ENCODE results near the gene ARSK.

ARSK gene

GRCh38 chr5:95600557-95600956 lies 45.7 kb downstream of the ARSK start:
- Mint-ChIP-seq H3K27me3 (no peaks in the 10 kb centered on the region), H3K36me3 (peaks cover 14% of the 10 kb centered on the region), H3K4me3 (no peak overlapping the region), H3K27ac (no peak overlapping the region), H3K4me1 (no peaks in the 10 kb centered on the region), H3K9me3 (no peaks in the 10 kb centered on the region)

GRCh38 chr5:95605786-95606185 lies 50.9 kb downstream of the ARSK start:
- Mint-ChIP-seq H3K27me3 (no peaks in the 10 kb centered on the region), H3K4me1 (no peaks in the 10 kb centered on the region), H3K9me3 (no peaks in the 10 kb centered on the region), H3K4me3 (no peak overlapping the region), H3K27ac (no peak overlapping the region), H3K36me3 (peaks cover 8% of the 10 kb centered on the region)

- H3K4me1 Mint-ChIP-seq: no peaks in the 10 kb centered on the region
- no peak overlapping the region for H3K27ac Mint-ChIP-seq
- H3K36me3 Mint-ChIP-seq: peaks cover 6% of the 10 kb centered on the region
These were observed 51.5 kb downstream of the ARSK start for GRCh38 chr5:95606419-95606818.

GRCh38 chr5:95609711-95610110 lies 54.8 kb downstream of the ARSK start:
- H3K27ac Mint-ChIP-seq: no peak overlapping the region
- H3K27me3 Mint-ChIP-seq: no peaks in the 10 kb centered on the region
- peaks cover 7% of the 10 kb centered on the region for H3K9me3 Mint-ChIP-seq
- peaks cover 12% of the 10 kb centered on the region for H3K36me3 Mint-ChIP-seq
- peaks cover 4% of the 10 kb centered on the region for H3K4me1 Mint-ChIP-seq
- H3K4me3 Mint-ChIP-seq: no peak overlapping the region

More at GRCh38 chr5:95606419-95606818, 51.5 kb downstream of the ARSK start:
- H3K4me3 Mint-ChIP-seq: no peak overlapping the region
- H3K9me3 Mint-ChIP-seq: no peaks in the 10 kb centered on the region
- H3K27me3 Mint-ChIP-seq: no peaks in the 10 kb centered on the region

- peaks cover 7% of the 10 kb centered on the region for H3K9me3 Mint-ChIP-seq
- H3K27ac Mint-ChIP-seq: no peak overlapping the region
- H3K4me3 Mint-ChIP-seq: no peak overlapping the region
- peaks cover 11% of the 10 kb centered on the region for H3K36me3 Mint-ChIP-seq
- peaks cover 11% of the 10 kb centered on the region for H3K4me1 Mint-ChIP-seq
- no peaks in the 10 kb centered on the region for H3K27me3 Mint-ChIP-seq
These were observed 55.6 kb downstream of the ARSK start for GRCh38 chr5:95610546-95610945.

- Mint-ChIP-seq H3K4me3 (no peak overlapping the region), H3K27ac (no peak overlapping the region), H3K36me3 (peaks cover 11% of the 10 kb centered on the region), H3K4me1 (peaks cover 16% of the 10 kb centered on the region), H3K27me3 (no peaks in the 10 kb centered on the region), H3K9me3 (peaks cover 7% of the 10 kb centered on the region)
These were observed 56.5 kb downstream of the ARSK start for GRCh38 chr5:95611396-95611795.

- Mint-ChIP-seq H3K4me3 (no peak overlapping the region), H3K36me3 (peaks cover 10% of the 10 kb centered on the region), H3K27me3 (no peaks in the 10 kb centered on the region), H3K4me1 (peaks cover 32% of the 10 kb centered on the region), H3K9me3 (peaks cover 7% of the 10 kb centered on the region), H3K27ac (no peak overlapping the region)
These were observed 58.6 kb downstream of the ARSK start for GRCh38 chr5:95613514-95613913.

GRCh38 chr5:95615164-95615467 lies 60.2 kb downstream of the ARSK start:
- H3K9me3 Mint-ChIP-seq: peaks cover 7% of the 10 kb centered on the region
- peaks cover 10% of the 10 kb centered on the region for H3K36me3 Mint-ChIP-seq
- no peak overlapping the region for H3K4me3 Mint-ChIP-seq
- no peaks in the 10 kb centered on the region for H3K27me3 Mint-ChIP-seq
- no peak overlapping the region for H3K27ac Mint-ChIP-seq
- H3K4me1 Mint-ChIP-seq: peaks cover 46% of the 10 kb centered on the region

- Mint-ChIP-seq H3K36me3 (peaks cover 10% of the 10 kb centered on the region), H3K4me1 (peaks cover 53% of the 10 kb centered on the region), H3K27ac (no peak overlapping the region), H3K9me3 (peaks cover 7% of the 10 kb centered on the region), H3K4me3 (no peak overlapping the region), H3K27me3 (no peaks in the 10 kb centered on the region)
These were observed 62.2 kb downstream of the ARSK start for GRCh38 chr5:95617057-95617456.

GRCh38 chr5:95619096-95619495 lies 64.2 kb downstream of the ARSK start:
- Mint-ChIP-seq H3K4me3 (peak overlapping the region; percentile 94), H3K36me3 (peaks cover 3% of the 10 kb centered on the region), H3K9me3 (peaks cover under 1% of the 10 kb centered on the region), H3K27ac (peak overlapping the region; percentile 90), H3K27me3 (no peaks in the 10 kb centered on the region), H3K4me1 (peaks cover 68% of the 10 kb centered on the region)

- peak overlapping the region; percentile 90 for H3K27ac Mint-ChIP-seq
- H3K4me1 Mint-ChIP-seq: peaks cover 70% of the 10 kb centered on the region
These were observed 64.7 kb downstream of the ARSK start for GRCh38 chr5:95619514-95620029.

GRCh38 chr5:95620030-95620869 lies 65.3 kb downstream of the ARSK start, which contains the start of gene GPR150:
Gene GPR150, plus strand, starts transcription at chr5:95620087. Its CDS starts 189 bp downstream, at chr5:95620276.
- Mint-ChIP-seq H3K27ac (peak within 1 kb of the TSS; percentile 90), H3K4me1 (peaks cover 65% of the 10 kb centered on the region), H3K4me3 (peak within 1 kb of the TSS; percentile 94), H3K27me3 (no peaks in the 10 kb centered on the region), H3K36me3 (no peaks in the 10 kb centered on the region), H3K9me3 (no peaks in the 10 kb centered on the region)

More at GRCh38 chr5:95619514-95620029, 64.7 kb downstream of the ARSK start:
- Mint-ChIP-seq H3K36me3 (peaks cover 3% of the 10 kb centered on the region), H3K4me3 (peak overlapping the region; percentile 94), H3K9me3 (no peaks in the 10 kb centered on the region), H3K27me3 (no peaks in the 10 kb centered on the region)

- H3K27me3 Mint-ChIP-seq: no peaks in the 10 kb centered on the region
- no peaks in the 10 kb centered on the region for H3K36me3 Mint-ChIP-seq
- no peaks in the 10 kb centered on the region for H3K9me3 Mint-ChIP-seq
- peak overlapping the region; percentile 98 for H3K27ac Mint-ChIP-seq
- peak overlapping the region; percentile 88 for H3K4me3 Mint-ChIP-seq
- H3K4me1 Mint-ChIP-seq: peaks cover 60% of the 10 kb centered on the region
These were observed 66.3 kb downstream of the ARSK start for GRCh38 chr5:95620870-95621838.

GRCh38 chr5:95621839-95622629 lies 67.1 kb downstream of the ARSK start:
- Mint-ChIP-seq H3K36me3 (no peaks in the 10 kb centered on the region), H3K4me3 (peak overlapping the region; percentile 88), H3K27me3 (no peaks in the 10 kb centered on the region), H3K27ac (peak overlapping the region; percentile 98), H3K4me1 (peaks cover 52% of the 10 kb centered on the region), H3K9me3 (no peaks in the 10 kb centered on the region)

- Mint-ChIP-seq H3K4me1 (peaks cover 41% of the 10 kb centered on the region), H3K9me3 (no peaks in the 10 kb centered on the region), H3K36me3 (no peaks in the 10 kb centered on the region), H3K27ac (peak overlapping the region; percentile 9), H3K27me3 (no peaks in the 10 kb centered on the region), H3K4me3 (no peak overlapping the region)
These were observed 68.8 kb downstream of the ARSK start for GRCh38 chr5:95623706-95624105.
